NT2/D1 (cell line): Measurements from ENCODE around the gene ANKRD16.

Experiments
- YY1 ChIP-seq: IDR thresholded peaks from 2 replicates; pipeline ENCODE4 v1.6.1; 2011; ENCODE audit not compliant: insufficient read length, insufficient read depth
- ZNF274 ChIP-seq: IDR thresholded peaks from 2 replicates; pipeline ENCODE4 v1.6.1; 2011; ENCODE audit warnings: mild to moderate bottlenecking, low read depth, low read length

DNA sequence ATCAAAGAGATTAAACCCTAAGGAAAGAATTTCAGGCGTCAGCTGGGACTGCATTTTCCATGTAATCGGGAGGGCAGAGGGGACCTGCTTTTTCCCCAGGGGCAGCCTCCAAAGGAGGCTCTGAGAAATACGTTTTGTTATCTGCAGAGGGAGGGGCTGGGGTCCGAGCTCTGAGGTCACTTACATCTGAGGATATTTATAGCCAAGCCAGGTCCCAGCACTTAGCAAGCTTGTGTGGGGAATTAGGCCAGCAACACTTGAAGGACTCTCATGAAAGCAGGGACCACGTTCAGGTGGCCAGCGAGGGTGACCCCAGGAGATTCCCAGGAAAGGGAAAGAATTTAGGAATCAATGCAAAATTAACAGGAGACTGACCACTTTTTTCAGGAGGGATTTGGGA lies 55.9 kb downstream of the ANKRD16 start:
- no peak for TF ChIP-seq ZNF274
- TF ChIP-seq YY1, result no peak
